Gastrocnemius medialis (tissue), 4 donors: ENCODE data around the gene POLA1. TPM values are rescaled to one million over a fixed set of nuclear protein-coding genes. Genes with fewer than 3 reads are reported as not detected.

Experiments
- ATAC-seq, 2 donors: fragments of 150-250 bp; one replicate each; pipeline ENCODE4 v1.9.1; 2016
- DNase-seq, 2 donors: peaks; one replicate each; pipeline ENCODE4 v3.0.0-alpha.2; 2019
- H3K27ac ChIP-seq, 4 donors: fragments of 200-600 bp; sonication (generic); 1 replicate in 1 of 4; 2 replicates in 3 of 4; pipeline ENCODE4 v1.5.1; 2016 to 2018; ENCODE audit warnings: mild to moderate bottlenecking in 2 of 4, moderate library complexity in 1 of 4
- H3K27me3 ChIP-seq, 3 donors: fragments of 200-600 bp; sonication (generic) in 2 of 3; 1 replicate in 1 of 3; 2 replicates in 2 of 3; pipeline versions ENCODE4 v1.5.1 to v1.6.0; 2016 to 2019; ENCODE audit warnings: mild to moderate bottlenecking in 1 of 3, moderate library complexity in 1 of 3
- H3K36me3 ChIP-seq, 2 donors: fragments of 200-600 bp; sonication (generic) in 1 of 2; one replicate each; pipeline ENCODE4 v1.5.1; 2017 to 2018
- H3K4me1 ChIP-seq, 2 donors: fragments of 200-600 bp; sonication (generic) in 1 of 2; one replicate each; pipeline ENCODE4 v1.5.1; 2016 to 2017; ENCODE audit warnings: mild to moderate bottlenecking in 2 of 2
- H3K4me3 ChIP-seq, 4 donors: fragments of 200-600 bp; sonication (generic) in 3 of 4; 1 replicate in 1 of 4; 2 replicates in 3 of 4; pipeline ENCODE4 v1.5.1; 2016 to 2019; ENCODE audit warnings: mild to moderate bottlenecking in 2 of 4
- H3K9me3 ChIP-seq, 3 donors: fragments of 200-600 bp; sonication (generic) in 2 of 3; 1 replicate in 1 of 3; 2 replicates in 2 of 3; pipeline ENCODE4 v1.5.1; 2016 to 2019
- CTCF ChIP-seq, 5 experiments: fragments of 450-650 bp in 3 of 5; fragments of 200-600 bp in 2 of 5; sonication (generic) in 2 of 5; IDR thresholded peaks in 4 of 5; conservative IDR thresholded peaks in 1 of 5; 1 replicate in 4 of 5; 2 replicates in 1 of 5; pipeline ENCODE4 v1.5.1; 2016 to 2019; ENCODE audit warnings: antibody characterized with exemption in 5 of 5, mild to moderate bottlenecking in 3 of 5, moderate library complexity in 3 of 5
- POLR2A ChIP-seq, 2 donors: fragments of 450-650 bp; IDR thresholded peaks; one replicate each; pipeline ENCODE4 v1.6.1; 2017; ENCODE audit warnings: antibody characterized with exemption in 2 of 2, mild to moderate bottlenecking in 2 of 2, moderate library complexity in 2 of 2
- in situ Hi-C, 4 donors: fragments of 200-750 bp; cut with MboI; loops; one replicate each; pipeline versions ENCODE4 v1.15.0 to v1.8.0; 2017; ENCODE audit warnings: low sequenced_read_pairs in 4 of 4
- intact Hi-C: fragments of 100-400 bp; cut with DNase I; formaldehyde crosslinking; loops from one replicate; pipeline ENCODE4 v1.15.1; 2023; ENCODE audit warnings: low total_unique reads
- total RNA-seq, 4 donors: library from RNA; depleted of rRNA; stranded (reverse); fragments of >200 nt; gene quantifications; one replicate each; pipeline versions ENCODE4 v1.1.0 to v1.2.3, GENCODE V29; 2016

The POLA1 gene
- total RNA-seq, 4 donors from 2014 or later = 5.2 to 9.6 (median 6.9) TPM

- no peak for TF ChIP-seq POLR2A (IDR thresholded peaks at IDR 0.05)
- TF ChIP-seq CTCF (IDR thresholded peaks at IDR 0.05 in 4 of 5, conservative IDR thresholded peaks at IDR 0.05 in 1 of 5) = no peak
- no peak overlapping the region for H3K27ac ChIP-seq
- no peaks in the 10 kb centered on the region for H3K9me3 ChIP-seq
- DNase-seq = no peak
- no peaks in the 10 kb centered on the region for H3K4me1 ChIP-seq
- H3K4me3 ChIP-seq = no peak overlapping the region
- H3K27me3 ChIP-seq = no peaks in the 10 kb centered on the region
- in situ Hi-C loops = no loop called here
- H3K36me3 ChIP-seq = no peaks in the 10 kb centered on the region
- no peak for ATAC-seq
- intact Hi-C loops = no loop called here
These were observed 73.8 kb downstream of the POLA1 start for GRCh38 chrX:24767557-24767956.

GRCh38 chrX:24768556-24768955, 74.8 kb downstream of the POLA1 start:
- intact Hi-C loops (no loop called here), in situ Hi-C loops (no loop called here)
- H3K4me3 ChIP-seq = no peak overlapping the region
- H3K4me1 ChIP-seq = no peaks in the 10 kb centered on the region
- no peak for TF ChIP-seq POLR2A (IDR thresholded peaks at IDR 0.05)
- no peak for TF ChIP-seq CTCF (IDR thresholded peaks at IDR 0.05 in 4 of 5, conservative IDR thresholded peaks at IDR 0.05 in 1 of 5)
- no peaks in the 10 kb centered on the region for H3K27me3 ChIP-seq
- no peak for ATAC-seq
- no peaks in the 10 kb centered on the region for H3K9me3 ChIP-seq
- no peaks in the 10 kb centered on the region for H3K36me3 ChIP-seq
- H3K27ac ChIP-seq = no peak overlapping the region
- no peak for DNase-seq

- H3K27me3 ChIP-seq = no peaks in the 10 kb centered on the region
- H3K9me3 ChIP-seq = no peaks in the 10 kb centered on the region
- no peak overlapping the region for H3K27ac ChIP-seq
- ATAC-seq (no peak), DNase-seq (no peak)
- intact Hi-C loops = no loop called here
- no peaks in the 10 kb centered on the region for H3K36me3 ChIP-seq
- TF ChIP-seq POLR2A (IDR thresholded peaks at IDR 0.05) (no peak), CTCF (IDR thresholded peaks at IDR 0.05 in 4 of 5, conservative IDR thresholded peaks at IDR 0.05 in 1 of 5) (no peak)
- no peak overlapping the region for H3K4me3 ChIP-seq
- H3K4me1 ChIP-seq = no peaks in the 10 kb centered on the region
- in situ Hi-C loops = no loop called here
These were observed 80.9 kb downstream of the POLA1 start for GRCh38 chrX:24774650-24775049.

GRCh38 chrX:24775891-24776290, 82.2 kb downstream of the POLA1 start:
- ATAC-seq = no peak
- no peaks in the 10 kb centered on the region for H3K4me1 ChIP-seq
- no peaks in the 10 kb centered on the region for H3K36me3 ChIP-seq
- H3K27me3 ChIP-seq = no peaks in the 10 kb centered on the region
- intact Hi-C loops (no loop called here), in situ Hi-C loops (no loop called here)
- TF ChIP-seq POLR2A (IDR thresholded peaks at IDR 0.05) (no peak), CTCF (IDR thresholded peaks at IDR 0.05 in 4 of 5, conservative IDR thresholded peaks at IDR 0.05 in 1 of 5) (no peak)
- no peak overlapping the region for H3K27ac ChIP-seq
- H3K9me3 ChIP-seq = no peaks in the 10 kb centered on the region
- no peak for DNase-seq
- no peak overlapping the region for H3K4me3 ChIP-seq

- no peaks in the 10 kb centered on the region for H3K27me3 ChIP-seq
- no peak overlapping the region for H3K4me3 ChIP-seq
- ATAC-seq (no peak), DNase-seq (no peak)
- no peaks in the 10 kb centered on the region for H3K36me3 ChIP-seq
- H3K27ac ChIP-seq = no peak overlapping the region
- TF ChIP-seq CTCF (IDR thresholded peaks at IDR 0.05 in 4 of 5, conservative IDR thresholded peaks at IDR 0.05 in 1 of 5) (no peak), POLR2A (IDR thresholded peaks at IDR 0.05) (no peak)
- no peaks in the 10 kb centered on the region for H3K4me1 ChIP-seq
- no peaks in the 10 kb centered on the region for H3K9me3 ChIP-seq
- in situ Hi-C loops (no loop called here), intact Hi-C loops (no loop called here)
These were observed 83.9 kb downstream of the POLA1 start for GRCh38 chrX:24777660-24778059.
